HG02588 (cell line): ENCODE results near the gene CHRM5.

ENCODE experiments used
- ATAC-seq: cut with Tn5 transposase; IDR thresholded peaks from one replicate; pipeline ENCODE4 v1.9.1; 2021; ENCODE audit warnings: mild to moderate bottlenecking, moderate library complexity; ENCODE audit not compliant: unreplicated experiment

CHRM5 gene, protein sequence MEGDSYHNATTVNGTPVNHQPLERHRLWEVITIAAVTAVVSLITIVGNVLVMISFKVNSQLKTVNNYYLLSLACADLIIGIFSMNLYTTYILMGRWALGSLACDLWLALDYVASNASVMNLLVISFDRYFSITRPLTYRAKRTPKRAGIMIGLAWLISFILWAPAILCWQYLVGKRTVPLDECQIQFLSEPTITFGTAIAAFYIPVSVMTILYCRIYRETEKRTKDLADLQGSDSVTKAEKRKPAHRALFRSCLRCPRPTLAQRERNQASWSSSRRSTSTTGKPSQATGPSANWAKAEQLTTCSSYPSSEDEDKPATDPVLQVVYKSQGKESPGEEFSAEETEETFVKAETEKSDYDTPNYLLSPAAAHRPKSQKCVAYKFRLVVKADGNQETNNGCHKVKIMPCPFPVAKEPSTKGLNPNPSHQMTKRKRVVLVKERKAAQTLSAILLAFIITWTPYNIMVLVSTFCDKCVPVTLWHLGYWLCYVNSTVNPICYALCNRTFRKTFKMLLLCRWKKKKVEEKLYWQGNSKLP

DNA sequence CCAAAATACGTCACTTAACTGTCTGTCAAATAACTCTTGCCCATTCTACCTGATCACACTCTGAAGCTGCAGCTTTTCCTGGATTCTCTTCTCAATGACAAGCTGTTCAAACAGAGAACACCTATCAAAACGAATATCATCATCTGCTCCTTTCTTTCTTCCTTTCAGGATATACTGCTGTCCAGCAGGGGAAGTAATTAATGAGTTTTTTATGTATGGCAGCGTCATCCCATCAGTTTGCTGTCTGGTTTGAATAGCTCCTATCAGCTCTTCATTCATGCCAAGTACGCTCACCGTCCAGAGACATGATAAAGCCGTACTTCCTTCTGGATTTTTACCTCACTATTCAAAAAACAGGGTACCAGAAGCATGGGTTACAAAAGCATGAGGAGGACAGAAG lies at the start of gene CHRM5:
TSS of gene CHRM5 (plus strand) at position 274 of the 400 bp plus-strand sequence. CDS start 94,221 bp downstream, outside the sequence.
- ATAC-seq = no peak

DNA sequence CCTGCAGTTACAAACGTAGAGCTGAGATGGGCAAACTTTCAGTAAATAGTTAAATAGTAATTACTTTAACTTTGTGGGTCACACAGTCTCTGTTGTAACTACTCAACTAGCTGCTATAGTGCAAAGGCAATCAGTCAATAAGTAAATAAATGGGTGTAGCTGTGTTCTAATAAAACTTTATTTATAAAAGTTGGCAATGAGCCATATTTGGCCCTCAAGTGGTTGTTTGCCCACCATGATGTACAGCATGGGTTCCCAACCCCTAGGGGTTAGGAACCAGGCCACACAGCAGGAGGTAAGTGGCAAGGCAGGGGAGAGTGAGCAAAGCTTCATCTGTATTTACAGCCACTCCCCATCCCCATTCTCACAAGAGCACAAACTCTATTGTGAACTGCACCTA lies 44.9 kb upstream of the CHRM5 start:
- no peak for ATAC-seq

DNA sequence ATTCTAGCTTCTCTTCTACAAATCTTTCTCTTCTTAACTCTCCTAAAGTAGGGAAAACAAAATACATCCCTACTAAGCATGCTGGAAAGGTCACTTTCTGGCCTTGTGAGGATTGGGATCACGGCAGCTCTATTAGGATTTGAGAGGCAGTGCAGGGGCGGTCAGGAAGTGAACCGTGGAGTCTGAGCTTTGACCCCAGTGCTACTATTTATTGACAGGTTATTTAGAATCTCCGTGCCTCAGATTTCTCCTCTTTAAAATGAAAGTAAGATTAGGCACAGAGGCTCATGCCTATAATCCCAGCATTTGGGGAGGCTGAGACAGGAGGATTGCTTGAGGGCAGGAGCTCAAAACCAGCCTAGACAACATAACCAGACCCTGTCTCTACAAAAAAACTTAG lies 42.0 kb upstream of the CHRM5 start:
- ATAC-seq = no peak

DNA sequence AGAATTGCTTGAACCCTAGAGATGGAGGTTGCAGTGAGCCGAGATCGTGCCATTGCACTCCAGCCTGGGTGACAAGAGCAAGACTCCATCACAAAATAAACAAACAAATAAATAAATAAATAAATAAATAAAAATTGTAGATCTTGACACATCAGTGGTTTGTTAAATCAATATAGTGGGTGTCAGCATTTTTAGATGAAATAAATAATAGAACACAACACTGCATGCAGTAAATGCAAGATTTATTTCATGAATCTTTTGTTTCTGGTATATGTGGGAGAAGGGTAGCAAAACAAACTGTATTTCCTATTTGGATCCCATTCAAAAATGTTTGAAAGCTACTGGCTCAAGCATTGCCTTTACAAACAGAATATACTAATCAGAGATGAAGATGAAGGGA lies 35.6 kb upstream of the CHRM5 start:
- ATAC-seq = no peak

DNA sequence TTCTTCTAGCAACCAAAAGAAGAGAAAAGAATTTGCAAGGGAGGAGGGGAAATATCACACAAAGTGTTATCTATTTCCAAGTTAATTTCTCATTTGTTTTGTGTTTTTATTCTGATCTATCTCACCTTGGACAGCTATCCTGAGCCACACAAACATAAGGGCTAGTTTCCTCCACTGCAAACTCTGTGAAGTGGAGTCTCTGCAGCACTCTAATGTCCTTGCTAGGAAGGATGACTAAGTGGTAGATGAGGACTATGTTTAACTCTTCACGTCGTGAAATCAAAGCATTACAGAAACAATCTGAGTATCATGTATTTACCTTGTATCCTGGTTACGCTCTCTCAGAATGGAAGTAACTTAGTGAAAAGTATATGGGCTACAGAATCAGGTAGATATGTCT lies 33.9 kb upstream of the CHRM5 start:
- no peak for ATAC-seq

DNA sequence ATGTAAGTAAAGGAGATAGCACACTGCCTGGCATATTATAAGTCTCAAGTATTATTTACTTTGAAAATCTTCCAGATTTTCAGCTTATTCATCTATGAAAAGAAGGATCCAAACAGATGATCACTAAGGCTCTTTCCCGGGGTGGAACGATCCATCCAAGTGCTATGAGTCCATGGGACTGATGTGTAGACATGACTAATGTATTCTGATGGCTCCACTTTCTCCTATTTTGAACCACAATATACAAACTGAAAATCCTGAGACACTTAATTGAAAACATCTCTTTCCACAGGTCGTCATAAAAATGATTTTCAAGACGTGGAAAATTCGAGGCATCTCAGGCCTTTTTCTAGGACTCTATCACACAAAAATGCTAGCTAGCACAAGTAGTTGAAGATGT lies 33.4 kb upstream of the CHRM5 start:
- ATAC-seq = no peak

DNA sequence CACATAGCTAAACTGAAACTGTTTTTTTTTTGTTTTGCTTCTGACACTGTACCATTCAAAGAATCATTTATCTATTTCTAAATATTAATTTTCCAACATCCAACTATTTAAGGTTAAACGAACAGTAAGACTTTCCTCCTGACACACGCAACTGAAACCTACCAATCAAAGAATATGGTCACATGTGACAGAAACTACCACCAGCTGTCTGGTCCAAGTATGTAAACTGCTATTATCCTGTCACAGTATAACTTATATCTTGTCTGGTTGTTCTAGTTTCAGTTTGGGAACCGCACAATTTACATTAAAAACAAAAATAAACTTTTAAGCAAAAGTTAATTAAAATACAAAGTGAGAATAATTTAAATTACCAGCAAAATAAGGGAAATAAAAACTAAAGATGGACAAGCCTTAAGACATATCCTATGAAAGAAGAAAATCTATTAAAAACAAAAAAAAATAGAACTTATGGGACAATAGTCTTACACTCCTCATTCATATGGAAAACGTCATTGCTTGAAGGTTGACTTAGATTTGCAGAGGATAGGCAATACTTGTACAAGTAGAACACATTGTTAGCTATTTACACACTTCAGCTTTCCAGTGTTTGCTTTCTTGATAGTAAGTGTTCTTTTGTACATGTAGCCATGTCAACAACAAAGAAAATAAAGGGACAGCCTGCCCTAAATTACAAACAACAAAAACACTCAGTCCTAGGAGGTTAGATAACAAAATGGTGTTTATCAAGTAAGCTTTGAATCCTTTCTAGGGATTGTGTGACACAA lies 26.8 kb upstream of the CHRM5 start:
- ATAC-seq = no peak

DNA sequence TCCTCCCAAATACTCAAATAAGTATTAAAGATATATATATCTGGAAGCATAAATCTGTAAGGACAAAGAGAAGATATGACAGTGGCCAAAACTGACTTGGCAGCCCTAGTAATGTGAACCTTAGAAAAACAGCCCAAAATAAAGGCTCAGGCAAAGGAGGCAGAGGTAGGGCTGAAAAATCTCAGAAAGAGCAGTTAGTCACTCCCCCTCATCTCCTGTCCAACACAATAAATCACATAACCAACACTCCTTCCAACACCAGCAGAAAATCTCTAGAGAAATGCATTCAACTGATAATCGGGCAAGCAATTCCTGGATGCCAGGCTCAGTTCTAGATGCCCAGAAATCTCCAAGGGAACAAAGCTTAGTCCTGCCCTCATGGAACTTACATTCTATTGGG lies 22.1 kb upstream of the CHRM5 start:
- no peak for ATAC-seq

DNA sequence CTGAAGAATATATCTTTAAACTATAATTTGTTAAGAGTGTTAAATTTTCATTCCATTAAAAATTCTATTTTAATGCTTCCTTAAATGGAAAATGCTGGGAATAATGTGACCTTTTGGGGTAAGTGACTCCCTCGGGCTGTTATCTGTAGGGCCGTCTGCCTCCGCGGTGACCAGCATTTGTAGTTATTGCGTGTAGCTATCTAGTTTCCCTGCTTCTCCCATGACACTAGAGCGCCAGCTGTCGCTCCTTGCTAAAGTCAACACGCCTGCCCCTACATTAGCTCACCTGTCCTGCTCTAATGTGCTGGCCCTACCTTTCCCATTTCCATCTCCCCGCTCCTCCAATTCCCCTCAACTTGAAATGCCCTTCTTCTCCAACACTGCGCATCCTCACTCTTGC lies 12.4 kb upstream of the CHRM5 start:
- ATAC-seq = no peak

DNA sequence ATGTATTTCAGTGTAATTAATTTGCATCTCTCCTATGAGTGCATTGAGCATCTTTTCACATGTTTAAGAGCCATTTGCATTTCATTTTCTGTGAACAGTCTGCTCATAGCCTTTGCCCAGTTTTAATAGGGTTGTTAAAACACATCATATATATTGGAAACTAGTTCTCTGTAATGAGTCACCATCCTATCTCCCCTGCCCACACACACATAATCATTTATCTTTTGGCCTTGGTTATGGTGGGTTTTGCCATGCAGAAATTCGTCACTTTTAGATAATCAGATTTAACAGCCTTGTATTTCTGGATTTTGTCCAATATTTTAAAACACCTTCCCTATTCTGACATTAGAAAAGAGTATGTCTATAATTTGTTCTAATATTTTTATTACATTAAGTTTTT lies 11.9 kb upstream of the CHRM5 start:
- no peak for ATAC-seq

DNA sequence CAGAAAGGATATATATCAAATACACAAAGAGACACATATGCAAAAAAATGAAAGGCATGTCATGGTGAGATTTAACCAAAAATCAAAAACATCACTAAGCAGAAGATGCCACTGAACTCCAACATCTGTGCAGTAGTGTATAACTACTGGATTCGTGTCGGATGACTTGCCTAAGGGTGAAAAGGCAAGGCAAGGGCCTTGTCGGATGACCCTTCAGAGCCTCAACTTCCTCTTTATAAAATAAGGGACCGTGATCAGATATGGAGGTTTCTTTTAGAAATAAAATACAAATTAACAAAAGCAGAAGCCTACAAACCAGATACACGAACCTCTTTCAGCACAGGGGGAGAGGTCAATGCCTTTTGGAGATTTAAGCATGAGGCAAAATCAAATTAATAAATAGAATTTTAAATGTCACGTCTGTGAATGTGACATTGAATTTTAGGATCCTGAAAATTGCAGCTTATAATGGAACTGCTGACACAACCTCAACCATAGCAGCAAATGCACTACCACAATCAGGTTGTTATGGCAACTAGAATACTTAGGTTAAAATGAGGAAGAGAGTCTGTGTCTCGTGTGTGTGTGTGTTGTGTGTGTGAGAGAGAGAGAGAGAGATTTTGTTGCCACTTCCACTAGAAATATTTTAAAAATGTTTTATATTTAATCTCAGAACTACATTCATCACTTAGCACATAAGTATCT lies 8.3 kb upstream of the CHRM5 start:
- ATAC-seq = no peak

DNA sequence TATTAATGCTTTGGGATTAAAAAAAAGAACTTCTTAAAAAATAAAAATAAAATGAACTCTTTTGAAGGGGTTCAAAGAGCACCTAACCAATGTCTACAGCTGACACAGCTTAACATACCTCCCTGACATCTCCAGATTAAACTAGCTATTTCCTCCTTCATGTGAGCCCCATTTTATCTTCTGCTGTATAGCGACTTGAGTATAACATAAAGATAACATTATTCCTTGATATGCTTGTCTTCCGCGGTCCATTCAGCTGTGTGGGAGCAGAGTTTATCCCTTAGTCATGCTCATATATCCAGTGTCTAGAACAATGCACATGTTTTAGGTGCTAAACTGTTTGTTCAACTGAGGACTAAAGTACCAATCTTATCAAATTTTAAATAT lies 7.8 kb upstream of the CHRM5 start:
- ATAC-seq = no peak

DNA sequence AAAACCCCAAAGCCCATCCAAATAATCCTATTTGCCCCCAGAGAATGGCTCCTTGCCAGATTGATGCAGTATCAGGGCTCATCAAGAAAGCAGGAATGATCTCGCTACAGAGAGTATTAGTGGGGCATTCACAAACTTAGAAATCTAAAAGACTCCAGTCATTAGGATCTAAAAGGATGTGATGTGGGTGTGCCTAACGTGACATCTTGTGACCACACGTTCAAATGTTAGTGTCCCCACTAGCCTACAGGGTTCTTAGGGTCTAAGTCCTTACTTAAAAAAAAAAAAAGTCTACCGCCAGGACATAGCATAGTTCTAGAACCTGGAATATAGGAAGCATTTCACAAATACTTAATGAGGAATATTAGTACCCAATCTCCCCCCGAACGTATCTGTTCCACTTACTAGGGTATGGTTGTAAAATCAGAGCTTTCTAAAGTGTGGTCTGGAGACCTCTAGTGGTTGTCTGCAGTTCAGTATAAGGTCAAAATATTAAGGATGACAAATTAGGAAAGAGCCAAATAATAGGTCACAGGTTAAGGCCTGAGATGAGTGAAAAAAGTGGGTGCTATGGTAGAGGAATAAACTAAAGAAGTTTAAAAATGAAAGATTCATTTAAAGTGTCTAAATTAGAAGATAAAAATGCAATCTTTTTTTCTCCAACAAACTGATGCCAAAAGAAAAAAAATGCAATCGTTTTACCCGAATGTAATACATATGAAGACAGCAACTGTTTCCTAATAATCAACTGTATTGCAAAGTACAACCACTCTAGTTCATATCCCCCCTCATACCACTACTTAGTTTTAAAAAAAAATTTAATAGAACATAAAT lies 4.2 kb upstream of the CHRM5 start:
- ATAC-seq = no peak

DNA sequence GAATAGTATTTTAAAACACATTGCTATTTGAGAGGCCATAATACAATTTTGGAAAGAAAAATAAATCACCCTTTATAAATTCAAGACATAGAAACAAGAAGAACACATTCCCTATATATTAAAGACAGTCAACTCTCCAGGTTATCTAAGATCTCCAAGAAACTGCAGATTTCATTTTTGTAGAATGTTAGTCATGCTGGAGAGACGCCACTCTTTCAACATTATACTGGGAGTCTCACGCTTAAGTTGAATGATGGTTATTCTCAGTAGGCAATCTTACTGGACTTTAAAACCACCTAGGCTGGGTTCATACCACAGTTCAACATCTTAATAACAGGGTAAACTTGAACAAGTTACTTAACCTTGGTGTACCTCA lies 3.6 kb upstream of the CHRM5 start:
- no peak for ATAC-seq

DNA sequence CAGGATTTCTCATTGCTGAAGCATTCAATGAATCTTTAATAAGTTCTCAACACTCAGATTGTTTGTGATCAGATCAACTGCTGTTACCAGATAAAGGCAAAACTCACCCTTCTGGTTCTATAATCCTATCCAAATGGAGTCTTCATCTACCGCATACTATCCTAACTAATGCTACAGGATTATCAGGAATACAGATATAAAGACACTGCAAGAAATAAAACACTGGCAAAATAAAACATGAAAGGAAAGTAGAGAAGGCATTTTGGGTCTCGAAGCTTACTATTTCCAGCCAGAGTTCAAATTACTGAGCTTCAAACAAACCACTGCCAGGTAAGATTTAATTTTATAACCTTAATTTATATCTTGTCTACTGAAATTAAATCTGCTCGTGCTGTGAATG lies 524 bp downstream of the CHRM5 start:
- ATAC-seq = no peak

DNA sequence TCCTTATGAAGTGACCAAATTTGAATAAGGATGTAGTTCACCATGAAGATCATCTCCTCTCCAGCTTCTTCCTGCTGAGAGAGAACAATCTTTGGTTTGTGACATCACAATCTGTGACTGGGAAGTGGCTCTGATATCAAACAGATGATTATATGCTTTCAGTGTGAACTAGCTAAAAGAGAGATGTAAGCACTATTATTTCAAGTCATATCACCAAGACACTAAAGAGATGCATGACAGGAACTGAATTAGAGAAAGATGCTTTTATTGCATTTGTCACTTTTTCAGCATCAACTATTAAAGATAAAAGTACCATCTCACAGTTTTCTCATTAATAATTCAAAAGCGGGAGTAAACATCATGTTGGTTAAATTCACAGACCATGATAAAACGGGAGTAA lies 3.5 kb downstream of the CHRM5 start:
- no peak for ATAC-seq

DNA sequence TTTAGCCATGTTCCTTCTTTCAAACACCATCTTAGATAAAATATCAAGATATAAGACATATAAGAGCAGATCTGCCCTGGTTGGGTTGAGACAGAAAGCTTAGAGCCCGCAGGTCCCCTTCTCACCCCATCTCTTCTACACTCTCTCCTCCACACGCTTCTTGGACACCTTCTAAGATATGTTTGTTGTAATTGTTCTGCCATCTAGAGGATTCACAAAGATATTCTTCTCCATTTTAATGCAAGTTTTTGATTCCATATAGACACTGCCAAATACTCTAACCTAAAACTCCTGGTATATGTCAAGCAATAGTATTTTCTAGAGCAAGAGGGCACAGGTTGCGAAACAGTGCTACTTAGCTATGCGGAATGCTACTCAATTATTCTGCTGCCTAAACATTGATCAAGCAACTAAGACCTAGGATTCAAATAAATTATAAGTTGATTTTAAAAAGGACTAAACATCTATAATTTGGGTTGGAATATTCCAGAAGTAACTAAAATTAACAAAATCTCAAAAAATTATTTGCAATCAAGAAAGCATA lies 6.8 kb downstream of the CHRM5 start:
- ATAC-seq = no peak

DNA sequence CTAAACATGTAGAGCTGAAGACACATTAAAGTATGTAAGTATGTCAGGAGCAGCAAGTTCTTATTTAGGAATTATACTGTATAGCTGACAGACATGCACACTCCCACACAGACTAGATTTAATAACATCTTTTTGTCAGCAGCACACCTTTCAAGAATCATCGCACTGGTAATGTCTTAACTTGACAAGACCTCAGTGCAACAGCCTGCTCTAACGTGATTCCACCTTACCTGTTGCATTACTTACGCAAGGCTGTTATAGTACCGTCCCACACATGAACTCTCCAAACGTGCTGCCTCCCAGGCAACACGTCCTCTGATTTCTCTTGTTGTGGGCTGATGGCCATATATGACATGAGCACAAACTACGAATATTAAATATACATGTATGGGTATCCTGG lies 11.9 kb downstream of the CHRM5 start:
- ATAC-seq = no peak

DNA sequence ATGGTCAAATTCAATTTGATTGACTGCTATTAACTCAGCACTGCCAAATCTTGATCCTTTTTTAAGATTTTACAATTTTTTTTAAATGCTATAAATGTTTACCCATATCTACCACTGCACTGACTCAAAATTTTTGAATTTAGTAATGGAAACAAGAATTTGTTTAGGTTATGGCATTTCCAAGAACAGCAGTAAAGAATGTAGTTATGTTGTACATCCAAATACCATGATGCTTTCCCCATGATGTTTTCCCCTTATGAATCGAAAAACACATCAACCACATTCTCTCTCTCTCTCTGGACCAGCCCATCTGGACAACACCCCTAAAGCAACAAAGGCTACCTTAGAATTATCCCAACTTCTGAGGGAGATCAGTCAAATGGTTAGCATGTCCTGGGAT lies 14.2 kb downstream of the CHRM5 start:
- no peak for ATAC-seq

DNA sequence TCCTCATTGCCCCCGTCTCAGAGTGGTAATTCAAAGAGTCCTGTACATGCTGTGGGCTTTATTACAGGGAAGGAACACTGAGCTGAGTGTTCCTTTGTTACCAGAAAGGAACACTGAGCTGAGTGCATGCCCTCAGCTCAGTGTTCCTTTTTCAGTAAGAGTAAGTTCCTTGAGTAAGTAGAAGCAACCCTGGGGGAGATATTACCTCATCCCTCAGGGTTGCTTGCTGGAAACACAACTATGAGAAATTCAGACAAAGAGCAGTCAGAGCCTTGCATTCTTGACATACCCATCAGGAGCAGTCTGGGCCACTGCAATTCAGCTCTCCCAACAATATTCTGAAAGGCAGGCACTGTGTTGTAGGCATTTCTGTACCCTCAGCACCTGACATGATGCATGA lies 17.0 kb downstream of the CHRM5 start:
- ATAC-seq = no peak
